ENCODE data around the gene TOX2. TPM values are rescaled to one million over a fixed set of nuclear protein-coding genes. Genes with fewer than 3 reads are reported as not detected.

Gene TOX2
- total and polyA plus RNA-seq, 2 of the 8 experiments (the other 6 are each of a cell fraction or from before 2014, with no cell fraction given): 1.8 to 3.4 TPM

GRCh38 chr20:44032583-44033331 is 118.1 kb downstream of the TOX2 start:
- ChIA-PET POLR2A (ENCODE audit: partially characterized antibody) (interaction anchor here (0.6 kb wide), 1 partner anchor 283 kb away, joined by 3 read pairs; no protein-coding TSS in a partner anchor), CTCF (ENCODE audit: partially characterized antibody) (interaction anchor here (0.6 to 1.9 kb wide), 4 partner anchors 13 to 499 kb away, joined by 3 to 5 read pairs (median 4); no protein-coding TSS in a partner anchor)
- no peaks in the 10 kb centered on the region for H3K23me2 ChIP-seq (ENCODE audit: low read depth, low read length)
- DNase-seq (ENCODE audit: low read depth in 1 of 2, low spot score in 2 of 2): no peak
- peak overlapping the region; percentile 28; the same call in 1 of the 2 replicates for H4K8ac ChIP-seq (ENCODE audit: extremely low read depth, insufficient read depth, low read length)
- H3K36me3 ChIP-seq (ENCODE audit: control insufficient read depth in 2 of 4, insufficient read depth in 4 of 4, low read length in 3 of 4): no peaks in the 10 kb centered on the region
- H4K5ac ChIP-seq (ENCODE audit: insufficient read length, low read depth, low read length): no peak overlapping the region
- no peak overlapping the region for H3K14ac ChIP-seq (ENCODE audit: insufficient read length)
- no peak overlapping the region for H2AK5ac ChIP-seq (ENCODE audit: low read depth, low read length)
- no peak overlapping the region for H2BK12ac ChIP-seq (ENCODE audit: low read depth, low read length)
- no peak overlapping the region for H3K4me3 ChIP-seq (ENCODE audit: extremely low read depth in 1 of 4, insufficient read depth in 2 of 4, low read depth in 3 of 4, low read length in 4 of 4)
- no peak for FAIRE-seq
- no peak overlapping the region for H2BK20ac ChIP-seq (ENCODE audit: low read length)
- H3K4ac ChIP-seq (replicated peaks; ENCODE audit: insufficient read length, low read depth, low read length): no peak overlapping the region
- H3K56ac ChIP-seq (replicated peaks; ENCODE audit: insufficient read length, low read depth, low read length): no peak overlapping the region
- no peak overlapping the region for H3K9ac ChIP-seq (replicated peaks in 1 of 4; ENCODE audit: extremely low read depth in 1 of 4, low read depth in 3 of 4, low read length in 3 of 4)
- H3K27me3 ChIP-seq (replicated peaks in 1 of 4; ENCODE audit: control insufficient read depth in 3 of 4, extremely low read depth in 1 of 4, insufficient read depth in 3 of 4, low read length in 3 of 4): no peaks in the 10 kb centered on the region
- no peaks in the 10 kb centered on the region for H3K79me2 ChIP-seq (ENCODE audit: control insufficient read depth in 1 of 2, insufficient read depth in 2 of 2, low read length in 2 of 2)
- H4K20me1 ChIP-seq (replicated peaks in 1 of 2; ENCODE audit: control insufficient read depth in 1 of 2, insufficient read depth in 2 of 2, low read length in 2 of 2): no peaks in the 10 kb centered on the region
- no peak overlapping the region for H3K27ac ChIP-seq (ENCODE audit: low read depth, low read length)
- no peaks in the 10 kb centered on the region for H3K9me3 ChIP-seq (ENCODE audit: insufficient read depth in 2 of 2, low read depth in 1 of 2, low read length in 1 of 2)
- H3K4me2 ChIP-seq (ENCODE audit: insufficient read depth in 1 of 2, low read depth in 2 of 2, low read length in 2 of 2): no peak overlapping the region
- no peak overlapping the region for H3K18ac ChIP-seq (ENCODE audit: extremely low read depth, low read length)
- H2BK15ac ChIP-seq (ENCODE audit: low read length): no peak overlapping the region
- H2AFZ ChIP-seq (ENCODE audit: low read length): no peak overlapping the region
- no peak overlapping the region for H4K91ac ChIP-seq (replicated peaks; ENCODE audit: insufficient read length, low read length)
- no peak overlapping the region for H2BK5ac ChIP-seq (ENCODE audit: low read depth, low read length)
- H3K23ac ChIP-seq (ENCODE audit: insufficient read length): no peak overlapping the region
- no peaks in the 10 kb centered on the region for H3K79me1 ChIP-seq (ENCODE audit: low read depth, low read length)
- TF ChIP-seq, protein P1, sequence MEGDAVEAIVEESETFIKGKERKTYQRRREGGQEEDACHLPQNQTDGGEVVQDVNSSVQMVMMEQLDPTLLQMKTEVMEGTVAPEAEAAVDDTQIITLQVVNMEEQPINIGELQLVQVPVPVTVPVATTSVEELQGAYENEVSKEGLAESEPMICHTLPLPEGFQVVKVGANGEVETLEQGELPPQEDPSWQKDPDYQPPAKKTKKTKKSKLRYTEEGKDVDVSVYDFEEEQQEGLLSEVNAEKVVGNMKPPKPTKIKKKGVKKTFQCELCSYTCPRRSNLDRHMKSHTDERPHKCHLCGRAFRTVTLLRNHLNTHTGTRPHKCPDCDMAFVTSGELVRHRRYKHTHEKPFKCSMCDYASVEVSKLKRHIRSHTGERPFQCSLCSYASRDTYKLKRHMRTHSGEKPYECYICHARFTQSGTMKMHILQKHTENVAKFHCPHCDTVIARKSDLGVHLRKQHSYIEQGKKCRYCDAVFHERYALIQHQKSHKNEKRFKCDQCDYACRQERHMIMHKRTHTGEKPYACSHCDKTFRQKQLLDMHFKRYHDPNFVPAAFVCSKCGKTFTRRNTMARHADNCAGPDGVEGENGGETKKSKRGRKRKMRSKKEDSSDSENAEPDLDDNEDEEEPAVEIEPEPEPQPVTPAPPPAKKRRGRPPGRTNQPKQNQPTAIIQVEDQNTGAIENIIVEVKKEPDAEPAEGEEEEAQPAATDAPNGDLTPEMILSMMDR (IDR thresholded peaks at IDR 0.05; ENCODE audit: control extremely low read depth in 1 of 3, insufficient read depth in 1 of 3, low read depth in 1 of 3, low read length in 3 of 3): no peak
- H2BK120ac ChIP-seq (replicated peaks; ENCODE audit: low read depth, low read length): no peak overlapping the region
- H3K4me1 ChIP-seq (replicated peaks in 1 of 4; ENCODE audit: control insufficient read depth in 3 of 4, insufficient read depth in 4 of 4, low read length in 3 of 4): no peaks in the 10 kb centered on the region; a peak in 1 of 7 replicates
- WGBS, 2 experiments (ENCODE audit: extremely low coverage in 1 of 2, insufficient coverage in 1 of 2, insufficient read length in 1 of 2, insufficient replicate concordance in 2 of 2, low coverage in 1 of 2, low lambda C conversion rate in 2 of 2, missing lambda C conversion rate in 1 of 2): 92% methylated on average over 10 of the region's 12 CpGs; no CpG with 5 or more reads in 1 of the 2 experiments

All from H1 (cell line).